AG10803 (cell line): Measurements from ENCODE around the gene MMP3.
"Not testable (repeated sequence)": the region's sequence is repeated elsewhere in the genome, so short reads cannot be mapped to it uniquely, and the experiment has no call there.

Experiments
- DNase-seq: peaks from one replicate; pipeline ENCODE4 v3.0.0; 2010; ENCODE audit warnings: low read depth
- H3K4me3 ChIP-seq: 2 replicates; pipeline ENCODE4 v1.5.1; 2011; ENCODE audit warnings: mild to moderate bottlenecking, low read length, control low read depth
- CTCF ChIP-seq: conservative IDR thresholded peaks from 2 replicates; pipeline ENCODE4 v1.5.1; 2011; ENCODE audit warnings: mild to moderate bottlenecking, low read length, control low read depth, inconsistent platforms

MMP3 gene

GRCh38 chr11:102874852-102875251 lies 31.4 kb upstream of the MMP3 start, which contains the start of gene MMP12:
TSS of gene MMP12 (minus strand) at chr11:102874982. CDS start at chr11:102874937, 45 bp downstream.
- no peak for DNase-seq

GRCh38 chr11:102869354-102869964 lies 26.1 kb upstream of the MMP3 start:
- DNase-seq, H3K4me3 ChIP-seq: not testable (repeated sequence)

More at GRCh38 chr11:102874852-102875251, 31.4 kb upstream of the MMP3 start, which contains the start of gene MMP12:
- no peak within 1 kb of the TSS for H3K4me3 ChIP-seq
- no peak for TF ChIP-seq CTCF

GRCh38 chr11:102868339-102868738 lies 24.9 kb upstream of the MMP3 start:
- peak; percentile 40 for DNase-seq
- TF ChIP-seq CTCF, result no peak
- H3K4me3 ChIP-seq, result no peak overlapping the region

- no peak for DNase-seq
- no peak overlapping the region for H3K4me3 ChIP-seq
- TF ChIP-seq CTCF, result no peak
Observed at GRCh38 chr11:102864724-102865123, 21.3 kb upstream of the MMP3 start.

GRCh38 chr11:102853956-102854355 lies 10.5 kb upstream of the MMP3 start:
- no peak overlapping the region for H3K4me3 ChIP-seq
- TF ChIP-seq CTCF, result no peak
- no peak for DNase-seq

GRCh38 chr11:102853055-102853454 lies 9.6 kb upstream of the MMP3 start:
- no peak for DNase-seq
- H3K4me3 ChIP-seq, result no peak overlapping the region
- TF ChIP-seq CTCF, result no peak

- TF ChIP-seq CTCF, result no peak
- DNase-seq, result peak; percentile 96
- H3K4me3 ChIP-seq, result no peak overlapping the region
Observed at GRCh38 chr11:102850973-102851745, 7.8 kb upstream of the MMP3 start.
